ENCODE results near the gene TMEM114.

- TF ChIP-seq CTCF (IDR thresholded peaks at IDR 0.05) (no peak), MAFK (IDR thresholded peaks at IDR 0.05; ENCODE audit: partially characterized antibody) (no peak), RFX5 (IDR thresholded peaks at IDR 0.05) (no peak), CEBPB (IDR thresholded peaks at IDR 0.05) (no peak), MYC (IDR thresholded peaks at IDR 0.05; ENCODE audit: borderline replicate concordance, low read length) (no peak), MAX (IDR thresholded peaks at IDR 0.05) (no peak), REST (IDR thresholded peaks at IDR 0.05) (no peak), RAD21 (conservative IDR thresholded peaks at IDR 0.05 in 1 of 2, IDR thresholded peaks at IDR 0.05 in 1 of 2) (no peak), ZC3H11A (IDR thresholded peaks at IDR 0.05) (no peak), POLR2A (IDR thresholded peaks at IDR 0.05; ENCODE audit: low read length) (no peak), EP300 (IDR thresholded peaks at IDR 0.05) (no peak), RARB (CRISPR knock-in tag; IDR thresholded peaks at IDR 0.05) (no peak), EHMT2 (IDR thresholded peaks at IDR 0.05; ENCODE audit: low read depth) (no peak), SMC3 (IDR thresholded peaks at IDR 0.05) (no peak)
These were observed 47.9 kb downstream of the TMEM114 start for GRCh38 chr16:8542393-8542792.

Measured in A549 (cell line).